A549 (cell line): ENCODE data around the gene RHOT1. TPM values are rescaled to one million over a fixed set of nuclear protein-coding genes. Genes with fewer than 3 reads are reported as not detected.
"Not testable (repeated sequence)": the region's sequence is repeated elsewhere in the genome, so short reads cannot be mapped to it uniquely, and the experiment has no call there.

Experiments used
- ATAC-seq, 2 experiments: fragments of 200-7000 bp in 1 of 2; fragments of >200 bp in 1 of 2; cut with Nextera tagmentation in 1 of 2; cut with Tn5 transposase in 1 of 2; 3 replicates each; pipeline versions ENCODE4 v1.8.0 to v1.9.1; 2018 to 2020; ENCODE audit warnings: mild to moderate bottlenecking in 1 of 2, moderate library complexity in 1 of 2
- CTCF ChIA-PET: fragments of 300-600 bp; sonication (Branson Sonifier 250); formaldehyde crosslinking; extraction: SDS; loops from one replicate; lab custom pipeline; 2021; ENCODE audit warnings: antibody characterized with exemption, inconsistent platforms; lab: Yijun Ruan, JAX
- POLR2A ChIA-PET: fragments of 350-600 bp; formaldehyde crosslinking; extraction: SDS; loops from one replicate; lab custom pipeline; 2021; ENCODE audit warnings: antibody characterized with exemption, inconsistent platforms; lab: Yijun Ruan, JAX
- DNase-seq, 2 experiments: peaks; one replicate each; pipeline versions ENCODE4 v3.0.0 to v3.0.0-alpha.2; 2011 to 2016; ENCODE audit warnings: low read depth in 1 of 2, low spot score in 1 of 2
- FAIRE-seq: peaks from 2 replicates; lab custom pipeline; 2011; peaks lifted over from hg19 to GRCh38; lab: Jason Lieb, UNC
- H3K27ac ChIP-seq, 2 experiments: fragments of >200 bp; sonication (Bioruptor Twin); formaldehyde crosslinking; 3 replicates each; pipeline ENCODE4 v1.5.1; 2016 to 2017
- H3K4me1 ChIP-seq: fragments of >200 bp; sonication (Bioruptor Twin); formaldehyde crosslinking; 3 replicates; pipeline ENCODE4 v1.6.1; 2016
- H3K4me2 ChIP-seq: fragments of >200 bp; sonication (Bioruptor Twin); formaldehyde crosslinking; 3 replicates; pipeline ENCODE4 v1.6.1; 2016
- H3K4me3 ChIP-seq: fragments of >200 bp; sonication (Bioruptor Twin); formaldehyde crosslinking; 3 replicates; pipeline ENCODE4 v1.5.1; 2016
- H3K9me3 ChIP-seq: fragments of >200 bp; sonication (Bioruptor Twin); formaldehyde crosslinking; 3 replicates; pipeline ENCODE4 v1.6.1; 2016
- BHLHE40 ChIP-seq: IDR thresholded peaks from 2 replicates; pipeline ENCODE4 v1.6.1; 2012; ENCODE audit warnings: low read depth, low read length, inconsistent platforms
- CEBPB ChIP-seq, 2 experiments: fragments of >200 bp in 1 of 2; sonication (Bioruptor Twin) in 1 of 2; formaldehyde crosslinking in 1 of 2; IDR thresholded peaks; 2 replicates each; pipeline ENCODE4 v1.6.1; 2012 to 2016
- EP300 ChIP-seq, 2 experiments: fragments of >200 bp; sonication (Bioruptor Twin); formaldehyde crosslinking; IDR thresholded peaks; 2 replicates in 1 of 2; 3 replicates in 1 of 2; pipeline ENCODE4 v1.6.1; 2016 to 2017
- FOSB ChIP-seq: fragments of 250-450 bp; sonication (Bioruptor Pico); IDR thresholded peaks from 2 replicates; pipeline ENCODE4 v1.5.0; 2020; ENCODE audit warnings: mild to moderate bottlenecking, moderate library complexity
- HOXA7 ChIP-seq: fragments of 250-450 bp; sonication (Bioruptor Pico); IDR thresholded peaks from 2 replicates; pipeline ENCODE4 v1.5.0; 2020; ENCODE audit warnings: mild to moderate bottlenecking, moderate library complexity
- JUN ChIP-seq, 2 experiments: fragments of >200 bp; sonication (Bioruptor Twin); formaldehyde crosslinking; IDR thresholded peaks; 2 replicates in 1 of 2; 3 replicates in 1 of 2; pipeline ENCODE4 v1.6.1; 2016 to 2017
- KDM5A ChIP-seq: fragments of 200-600 bp; sonication (generic); IDR thresholded peaks from 2 replicates; pipeline ENCODE4 v1.6.1; 2016; ENCODE audit warnings: antibody characterized with exemption, mild to moderate bottlenecking
- PHF8 ChIP-seq: fragments of 200-600 bp; sonication (generic); IDR thresholded peaks from 2 replicates; pipeline ENCODE4 v1.6.1; 2016; ENCODE audit warnings: low read depth, mild to moderate bottlenecking, antibody characterized with exemption, moderate library complexity, borderline replicate concordance
- SMC3 ChIP-seq: fragments of >200 bp; sonication (Bioruptor Twin); formaldehyde crosslinking; IDR thresholded peaks from 3 replicates; pipeline ENCODE4 v1.6.1; 2018; ENCODE audit warnings: inconsistent platforms
- SREBF2 ChIP-seq: fragments of 450-650 bp; IDR thresholded peaks from 2 replicates; pipeline ENCODE4 v1.6.1; 2014; ENCODE audit warnings: mild to moderate bottlenecking, moderate library complexity
- TFCP2L1 ChIP-seq: fragments of 250-450 bp; sonication (Bioruptor Pico); IDR thresholded peaks from 2 replicates; pipeline ENCODE4 v1.5.0; 2021; ENCODE audit warnings: mild to moderate bottlenecking
- ZC3H11A ChIP-seq: fragments of 450-650 bp; IDR thresholded peaks from 2 replicates; pipeline ENCODE4 v1.6.1; 2014; ENCODE audit warnings: antibody characterized with exemption, mild to moderate bottlenecking
- WGBS: methylation state at CpG from one replicate; pipeline ENCODE4 v1.1.6; 2017; ENCODE audit errors: missing lambda C conversion rate; 5-methylcytosine and 5-hydroxymethylcytosine counted together
- polyA plus RNA-seq, 4 experiments: library from polyadenylated mRNA; depleted of rRNA in 3 of 4; stranded (reverse); fragments of >200 nt; fragmentation: RNase III in 1 of 4; extraction: RNeasy Plus Mini Kit Qiagen cat#74134 plus additional on column Dnase treatment in 1 of 4; gene quantifications; 2 replicates in 3 of 4; 3 replicates in 1 of 4; pipeline ENCODE4 v1.2.3, GENCODE V29; 2011 to 2017
- TF ChIP-seq, protein P1 (sequence below): IDR thresholded peaks from 2 replicates; pipeline ENCODE4 v1.6.1; 2012
- TF ChIP-seq, protein P2 (sequence below): fragments of 250-450 bp; sonication (Bioruptor Pico); IDR thresholded peaks from 2 replicates; pipeline ENCODE4 v1.5.0; 2020; ENCODE audit warnings: low read depth, mild to moderate bottlenecking, moderate library complexity

RHOT1 gene
- polyA plus RNA-seq, 2 of the 4 experiments (the other 2 are of a cell fraction) = 26.6 to 109 TPM

DNA sequence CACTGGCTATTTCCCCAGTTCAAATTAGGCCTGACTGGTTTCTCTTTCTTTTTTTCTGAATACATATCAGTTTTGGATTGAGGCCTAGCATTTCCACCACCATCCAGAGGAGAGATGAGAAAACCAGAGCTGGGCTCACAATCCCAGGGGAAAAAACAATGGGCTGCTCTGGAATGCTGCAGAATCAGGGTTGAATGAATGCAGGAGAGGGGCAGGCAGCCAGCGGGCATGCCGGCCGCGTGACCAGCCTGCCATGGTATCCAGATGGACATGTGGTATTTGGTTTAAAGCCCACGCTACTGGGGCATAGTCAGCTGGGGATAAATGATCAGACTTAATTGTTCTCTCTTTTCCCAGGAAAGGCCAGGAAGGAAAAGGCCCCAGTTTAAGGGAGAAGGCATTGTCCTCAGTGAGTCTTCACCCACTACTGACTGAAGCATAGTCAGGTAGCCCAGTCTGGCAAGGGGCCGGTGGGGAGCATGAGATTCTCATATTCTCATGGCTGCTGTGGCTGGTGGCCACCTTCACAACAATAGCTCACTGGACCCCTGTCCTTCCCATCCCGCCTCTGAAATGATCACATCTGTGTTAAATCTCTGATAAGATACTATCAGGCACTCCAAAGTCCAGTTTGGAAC is 38.7 kb upstream of the RHOT1 start:
- no peak for DNase-seq
- no peaks in the 10 kb centered on the region for H3K9me3 ChIP-seq
- H3K4me1 ChIP-seq = peaks cover 12% of the 10 kb centered on the region; the same call in 2 of the 3 replicates
- H3K27ac ChIP-seq = no peak overlapping the region
- TF ChIP-seq JUN (IDR thresholded peaks at IDR 0.05) = no peak
- no peak for TF ChIP-seq CEBPB (IDR thresholded peaks at IDR 0.05)
- no peak for TF ChIP-seq HOXA7 (CRISPR knock-in tag)
- TF ChIP-seq SREBF2 = no peak
- TF ChIP-seq, all 56 proteins: peak for 0
- FAIRE-seq = no peak
- ChIA-PET CTCF (interaction anchor here (0.6 kb wide), 1 partner anchor 11 kb away, joined by 3 read pairs; no protein-coding TSS in a partner anchor), POLR2A (no interaction called here)
- no peak for ATAC-seq
- WGBS = 94% methylated on average over 7 of the region's 7 CpGs
- Histone ChIP-seq H3K4me2 (no peak overlapping the region), H3K4me3 (no peak overlapping the region)

- CTCF ChIA-PET = interaction anchor here (0.6 kb wide), 1 partner anchor 11 kb away, joined by 3 read pairs; no protein-coding TSS in a partner anchor
- no peak overlapping the region for H3K4me3 ChIP-seq
- no peak overlapping the region for H3K27ac ChIP-seq
- peaks cover 12% of the 10 kb centered on the region; the same call in 2 of the 3 replicates for H3K4me1 ChIP-seq
- no peak overlapping the region for H3K4me2 ChIP-seq
- FAIRE-seq (no peak), DNase-seq (no peak), ATAC-seq (no peak)
- no peaks in the 10 kb centered on the region for H3K9me3 ChIP-seq
- WGBS = 73% methylated on average over 3 of the region's 3 CpGs
- TF ChIP-seq BHLHE40 (no peak), ZC3H11A (no peak), KDM5A (no peak), EP300 (IDR thresholded peaks at IDR 0.05) (no peak), TFCP2L1 (CRISPR knock-in tag) (no peak), PHF8 (no peak), SMC3 (no peak), JUN (IDR thresholded peaks at IDR 0.05) (no peak), FOSB (CRISPR knock-in tag) (no peak), HOXA7 (CRISPR knock-in tag) (no peak)
- TF ChIP-seq, protein P1, sequence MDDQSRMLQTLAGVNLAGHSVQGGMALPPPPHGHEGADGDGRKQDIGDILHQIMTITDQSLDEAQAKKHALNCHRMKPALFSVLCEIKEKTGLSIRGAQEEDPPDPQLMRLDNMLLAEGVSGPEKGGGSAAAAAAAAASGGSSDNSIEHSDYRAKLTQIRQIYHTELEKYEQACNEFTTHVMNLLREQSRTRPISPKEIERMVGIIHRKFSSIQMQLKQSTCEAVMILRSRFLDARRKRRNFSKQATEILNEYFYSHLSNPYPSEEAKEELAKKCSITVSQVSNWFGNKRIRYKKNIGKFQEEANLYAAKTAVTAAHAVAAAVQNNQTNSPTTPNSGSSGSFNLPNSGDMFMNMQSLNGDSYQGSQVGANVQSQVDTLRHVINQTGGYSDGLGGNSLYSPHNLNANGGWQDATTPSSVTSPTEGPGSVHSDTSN = no peak
- TF ChIP-seq, protein P2, sequence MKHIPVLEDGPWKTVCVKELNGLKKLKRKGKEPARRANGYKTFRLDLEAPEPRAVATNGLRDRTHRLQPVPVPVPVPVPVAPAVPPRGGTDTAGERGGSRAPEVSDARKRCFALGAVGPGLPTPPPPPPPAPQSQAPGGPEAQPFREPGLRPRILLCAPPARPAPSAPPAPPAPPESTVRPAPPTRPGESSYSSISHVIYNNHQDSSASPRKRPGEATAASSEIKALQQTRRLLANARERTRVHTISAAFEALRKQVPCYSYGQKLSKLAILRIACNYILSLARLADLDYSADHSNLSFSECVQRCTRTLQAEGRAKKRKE (CRISPR knock-in tag) = no peak
- POLR2A ChIA-PET = no interaction called here
These were observed 38.1 kb upstream of the RHOT1 start for GRCh38 chr17:32104158-32104557.

DNA sequence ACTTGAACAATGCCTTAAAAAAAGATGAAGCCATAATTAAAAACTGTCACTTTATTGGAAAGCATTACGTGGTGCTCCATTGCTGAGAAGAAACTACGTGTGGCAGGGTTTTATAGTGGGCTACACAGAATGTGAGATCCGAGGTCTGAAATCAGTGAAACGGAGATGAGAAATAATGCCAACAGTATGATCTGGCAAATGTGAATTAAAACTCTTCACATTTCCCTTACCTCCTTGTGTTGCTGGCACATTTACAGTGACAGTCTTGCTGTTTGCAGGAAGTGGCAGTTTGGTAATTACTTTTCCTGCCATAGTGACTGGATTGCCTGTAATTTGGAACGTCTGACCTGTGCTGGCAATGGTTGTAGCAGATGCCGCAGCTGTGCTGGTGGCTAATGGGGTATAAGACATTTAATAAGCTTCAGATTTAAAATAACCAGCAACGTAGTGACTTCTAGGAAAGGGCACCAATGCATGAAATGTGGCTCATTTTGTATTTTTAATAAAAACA is 35.8 kb upstream of the RHOT1 start:
- CTCF ChIA-PET, H3K27ac ChIP-seq, H3K4me1 ChIP-seq, H3K4me2 ChIP-seq, H3K4me3 ChIP-seq, ATAC-seq, POLR2A ChIA-PET, FAIRE-seq, H3K9me3 ChIP-seq, DNase-seq: not testable (repeated sequence)
- 66% methylated on average over 7 of the region's 7 CpGs for WGBS

GRCh38 chr17:32107194-32107593 is 35.1 kb upstream of the RHOT1 start:
- FAIRE-seq, H3K4me1 ChIP-seq: not testable (repeated sequence)

More at GRCh38 chr17:32107194-32107593, 35.1 kb upstream of the RHOT1 start:
- POLR2A ChIA-PET, ATAC-seq, CTCF ChIA-PET, H3K4me2 ChIP-seq, DNase-seq, H3K9me3 ChIP-seq, H3K27ac ChIP-seq, H3K4me3 ChIP-seq: not testable (repeated sequence)
- 87% methylated on average over 1 of the region's 1 CpG for WGBS
